NCI-H2196 (cell line): ENCODE data around the gene DCTD.
A peak's percentile ranks its signal among the peaks of the same experiment; 100 is the strongest.

Experiments
- DNase-seq: peaks from one replicate; lab custom pipeline; 2025; ENCODE audit not compliant: unreplicated experiment; lab: John Stamatoyannopoulos, UW

DCTD gene

GRCh38 chr4:182917182-182918043 is at the start of gene DCTD:
Gene DCTD, minus strand, starts transcription at chr4:182917386. Its CDS starts 1,818 bp downstream, at chr4:182915568.
- DNase-seq = peak; percentile 33

DNA sequence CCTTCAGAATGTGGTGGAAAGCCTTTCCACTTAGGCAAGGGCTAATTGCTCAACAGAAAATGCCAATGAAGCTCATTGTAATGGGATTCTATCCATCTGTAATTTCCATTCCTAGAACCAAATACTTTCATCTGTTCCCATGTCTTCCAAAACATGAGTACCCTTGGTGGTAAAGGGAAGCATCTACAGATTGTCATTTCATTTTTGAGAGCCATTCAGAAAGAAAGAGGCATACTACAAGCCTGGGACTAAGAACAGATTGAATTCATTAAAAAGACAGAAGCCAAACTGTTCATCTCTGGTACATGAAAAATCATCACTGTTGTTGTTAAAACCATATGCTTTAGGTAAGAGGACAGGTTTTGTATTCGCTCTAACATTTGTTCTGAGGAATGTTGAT is 43.6 kb upstream of the DCTD start:
- DNase-seq = no peak

DNA sequence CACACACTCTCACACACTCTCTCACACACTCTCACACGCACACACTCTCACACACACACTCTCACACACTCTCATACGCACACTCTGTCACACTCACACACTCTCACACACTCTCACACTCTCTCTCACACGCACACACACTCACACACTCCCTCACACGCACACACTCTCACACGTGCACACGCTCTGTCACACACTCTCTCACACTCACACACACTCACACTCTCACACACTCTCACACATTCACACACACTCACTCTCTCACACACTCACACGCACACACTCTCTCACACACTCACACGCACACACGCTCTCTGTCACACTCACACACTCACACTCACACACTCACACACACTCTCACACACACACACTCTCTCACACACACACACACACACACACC is 43.0 kb upstream of the DCTD start:
- DNase-seq = no peak

- no peak for DNase-seq
These were observed 38.2 kb upstream of the DCTD start for GRCh38 chr4:182955411-182955810.

- DNase-seq = no peak
These were observed 27.5 kb upstream of the DCTD start for GRCh38 chr4:182944484-182945213.

GRCh38 chr4:182939680-182940079 is 22.5 kb upstream of the DCTD start:
- no peak for DNase-seq

DNA sequence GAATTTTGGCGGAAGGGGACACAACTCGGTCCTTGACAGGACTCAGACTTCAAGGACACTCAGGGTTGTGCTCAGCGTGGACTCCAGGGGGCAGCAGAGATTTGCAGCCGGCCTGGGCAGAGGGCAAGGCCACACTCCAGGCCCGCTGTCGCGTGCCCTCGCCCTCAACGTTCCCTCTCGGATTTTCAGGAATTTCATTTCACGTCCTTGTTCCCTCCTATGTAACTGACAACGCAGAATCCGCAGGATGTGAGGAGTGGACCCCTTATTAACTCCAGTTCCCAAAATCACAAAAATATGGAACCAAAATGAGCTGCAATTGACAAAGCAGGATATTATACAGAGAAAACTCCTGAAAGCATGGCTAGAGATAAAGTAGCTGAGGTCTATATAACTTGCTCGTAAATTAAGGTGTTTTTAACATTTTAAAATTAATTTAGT is 21.0 kb upstream of the DCTD start:
- DNase-seq = peak; percentile 35

DNA sequence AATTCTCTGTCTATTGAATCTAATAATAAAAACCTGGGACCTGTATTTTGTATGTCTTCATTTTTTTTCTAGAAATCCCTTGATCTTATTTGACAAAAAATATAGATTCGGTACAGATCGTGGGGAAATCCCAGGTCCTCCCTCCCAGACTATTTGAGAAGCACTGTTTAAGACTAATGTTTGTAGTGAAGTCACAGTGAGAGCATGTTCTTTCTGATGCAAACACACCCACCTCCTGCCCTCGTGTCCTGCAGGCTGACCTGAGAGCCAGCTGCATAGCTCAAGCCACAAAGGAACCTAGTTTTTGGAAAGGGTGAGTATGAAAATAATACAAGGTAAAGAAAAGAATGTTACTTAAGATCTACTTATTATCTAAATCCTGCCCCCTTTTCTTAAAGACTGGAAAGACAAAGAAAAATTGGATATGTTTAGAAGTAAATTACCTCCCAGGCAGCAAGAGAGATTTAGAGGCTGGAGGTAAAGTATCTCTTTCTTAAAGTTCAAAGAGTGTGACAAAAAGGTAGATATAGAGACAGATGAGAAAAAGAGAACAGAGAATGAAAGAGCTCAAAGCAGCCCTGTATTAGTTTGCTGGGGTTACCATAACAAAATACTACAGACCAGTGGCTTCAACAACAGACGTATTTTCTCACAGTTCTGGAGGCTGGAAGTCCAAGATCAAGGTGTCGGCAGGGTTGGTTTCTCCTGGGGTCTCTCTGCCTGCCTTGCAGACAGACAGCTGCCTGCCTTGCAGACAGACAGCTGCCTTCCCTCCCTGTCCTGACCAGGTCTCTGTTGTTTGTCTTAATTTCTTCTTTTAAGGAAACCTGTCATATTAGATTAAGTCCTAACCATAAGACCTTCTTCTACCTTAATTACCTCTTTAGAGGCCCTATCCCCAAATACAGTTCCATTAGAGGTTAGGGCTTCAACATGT is 20.4 kb upstream of the DCTD start:
- DNase-seq = no peak

GRCh38 chr4:182932651-182933050 is 15.5 kb upstream of the DCTD start:
- DNase-seq = no peak

DNA sequence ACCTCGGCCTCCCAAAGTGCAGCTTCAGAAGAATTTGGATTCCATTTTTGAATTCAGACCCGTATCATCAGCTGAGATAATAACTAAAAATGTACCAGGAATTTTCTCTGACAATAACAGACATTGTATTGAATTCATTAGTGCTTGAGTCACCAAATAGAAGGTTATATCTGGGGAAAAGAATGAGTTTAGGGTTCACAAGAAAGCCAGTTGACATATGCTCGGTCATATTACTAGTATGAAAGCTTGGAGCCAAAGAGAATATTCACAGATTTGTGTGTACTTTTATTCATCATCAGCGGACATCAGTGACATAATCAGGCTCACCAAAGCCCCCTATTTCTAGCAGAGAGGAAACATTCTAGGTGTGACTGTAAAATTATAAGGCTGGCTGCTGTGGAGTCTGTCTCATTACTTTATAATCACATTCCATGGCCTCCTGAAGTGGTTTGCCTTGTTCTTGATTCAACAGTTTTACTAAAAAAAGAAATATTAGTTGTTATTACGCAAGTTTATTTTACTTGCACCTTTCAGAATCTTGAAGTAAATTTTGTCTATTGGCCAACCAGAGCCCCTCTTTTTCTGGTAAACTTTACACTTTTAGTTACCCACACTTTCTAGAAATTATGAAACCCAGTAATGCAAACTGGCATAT is 14.6 kb upstream of the DCTD start:
- no peak for DNase-seq

GRCh38 chr4:182930889-182931288 is 13.7 kb upstream of the DCTD start:
- DNase-seq = no peak

GRCh38 chr4:182929296-182929695 is 12.1 kb upstream of the DCTD start:
- no peak for DNase-seq

- DNase-seq = no peak
These were observed 10.9 kb upstream of the DCTD start for GRCh38 chr4:182928061-182928460.

- no peak for DNase-seq
These were observed 10.3 kb upstream of the DCTD start for GRCh38 chr4:182927505-182927904.

- DNase-seq = no peak
These were observed 8.7 kb upstream of the DCTD start for GRCh38 chr4:182925855-182926254.

- DNase-seq = peak; percentile 11
These were observed 8.1 kb upstream of the DCTD start for GRCh38 chr4:182925298-182925757.

DNA sequence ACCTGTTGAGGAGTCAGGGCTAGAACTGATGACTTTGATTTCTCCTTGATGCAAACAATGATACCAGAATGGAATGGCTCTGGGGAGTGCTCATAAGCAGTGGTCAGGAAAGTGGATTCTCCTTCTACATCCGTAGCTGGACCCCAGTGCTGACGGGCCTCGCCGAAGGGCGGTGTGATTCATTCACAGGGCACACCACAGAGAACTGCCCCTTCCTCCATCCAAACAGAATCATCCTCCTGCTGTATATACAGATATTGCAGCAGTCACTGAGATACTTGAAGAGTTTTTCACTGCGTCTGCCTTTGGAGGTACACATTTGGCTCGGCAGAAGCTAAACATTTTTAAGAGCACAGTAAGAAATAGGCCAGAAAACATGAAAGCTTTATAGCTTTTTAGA is 7.3 kb upstream of the DCTD start:
- no peak for DNase-seq

GRCh38 chr4:182923796-182924340 is 6.7 kb upstream of the DCTD start:
- DNase-seq = no peak

- no peak for DNase-seq
These were observed 6.2 kb upstream of the DCTD start for GRCh38 chr4:182923366-182923765.
